HL-60 (cell line): Measurements from ENCODE around the gene KDM3B.

Experiments used
- CTCF ChIP-seq: IDR thresholded peaks from one replicate; pipeline ENCODE4 v1.5.1; 2011; ENCODE audit warnings: low read length, control low read depth, inconsistent platforms; ENCODE audit not compliant: insufficient read depth
- GABPA ChIP-seq: IDR thresholded peaks from 2 replicates; pipeline ENCODE4 v1.6.1; 2012; ENCODE audit warnings: low read depth
- POLR2AphosphoS5 ChIP-seq: IDR thresholded peaks from 2 replicates; pipeline ENCODE4 v1.6.1; 2012; ENCODE audit warnings: low read depth
- REST ChIP-seq: IDR thresholded peaks from 2 replicates; pipeline ENCODE4 v1.6.1; 2012; ENCODE audit warnings: low read depth; ENCODE audit not compliant: insufficient replicate concordance
- SPI1 ChIP-seq: IDR thresholded peaks from 2 replicates; pipeline ENCODE4 v1.6.1; 2012; ENCODE audit warnings: low read depth, mild to moderate bottlenecking, borderline replicate concordance

- TF ChIP-seq POLR2AphosphoS5: no peak
- no peak for TF ChIP-seq CTCF
- TF ChIP-seq REST: no peak
- no peak for TF ChIP-seq SPI1
- TF ChIP-seq GABPA: no peak
Observed at GRCh38 chr5:138448070-138448469, 95.6 kb downstream of the KDM3B start.
